Measurements from ENCODE around the gene ERAL1.
"Not testable (repeated sequence)": the region's sequence is repeated elsewhere in the genome, so short reads cannot be mapped to it uniquely, and the experiment has no call there.

GRCh38 chr17:28877150-28877711 lies 22.4 kb downstream of the ERAL1 start:
- not testable (repeated sequence) for TF ChIP-seq CTCF (IDR thresholded peaks at IDR 0.05 in 8 of 11, conservative IDR thresholded peaks at IDR 0.05 in 3 of 11); POLR2AphosphoS5 (IDR thresholded peaks at IDR 0.05); POLR2A (IDR thresholded peaks at IDR 0.05)
